ENCODE results near the gene SMAD2.

The SMAD2 gene

GRCh38 chr18:47798366-47798765 is 132.1 kb downstream of the SMAD2 start:
- Histone ChIP-seq H3K4me3 (no peak overlapping the region), H3K36me3 (ENCODE audit: insufficient read depth, low read length) (no peaks in the 10 kb centered on the region), H3K9me3 (ENCODE audit: low read depth, low read length) (no peaks in the 10 kb centered on the region), H3K27ac (no peak overlapping the region), H3K9ac (ENCODE audit: insufficient read length) (no peak overlapping the region)
- TF ChIP-seq POLR2AphosphoS5 (IDR thresholded peaks at IDR 0.05; ENCODE audit: borderline replicate concordance, low read depth, low read length), result no peak
- TF ChIP-seq EZH2 (IDR thresholded peaks at IDR 0.05), result no peak
- TF ChIP-seq FOXP2 (optimal IDR thresholded peaks at IDR 0.05; ENCODE audit: control extremely low read depth, extremely low read length, insufficient read depth), result no peak
- no peak for DNase-seq (ENCODE audit: low read depth, low spot score)

GRCh38 chr18:47797126-47797525 is 133.3 kb downstream of the SMAD2 start:
- H3K9me3 ChIP-seq (ENCODE audit: low read depth, low read length), result no peaks in the 10 kb centered on the region
- H3K9ac ChIP-seq (ENCODE audit: insufficient read length), result no peak overlapping the region
- H3K36me3 ChIP-seq (ENCODE audit: insufficient read depth, low read length), result no peaks in the 10 kb centered on the region
- no peak overlapping the region for H3K4me3 ChIP-seq
- H3K27ac ChIP-seq, result no peak overlapping the region
- TF ChIP-seq FOXP2 (optimal IDR thresholded peaks at IDR 0.05; ENCODE audit: control extremely low read depth, extremely low read length, insufficient read depth) (no peak), POLR2AphosphoS5 (IDR thresholded peaks at IDR 0.05; ENCODE audit: borderline replicate concordance, low read depth, low read length) (no peak), EZH2 (IDR thresholded peaks at IDR 0.05) (no peak)
- DNase-seq (ENCODE audit: low read depth, low spot score), result no peak

- Histone ChIP-seq H3K9ac (ENCODE audit: insufficient read length) (no peak overlapping the region), H3K27ac (no peak overlapping the region), H3K9me3 (ENCODE audit: low read depth, low read length) (no peaks in the 10 kb centered on the region), H3K36me3 (ENCODE audit: insufficient read depth, low read length) (no peaks in the 10 kb centered on the region), H3K4me3 (no peak overlapping the region)
- no peak for DNase-seq (ENCODE audit: low read depth, low spot score)
- TF ChIP-seq POLR2AphosphoS5 (IDR thresholded peaks at IDR 0.05; ENCODE audit: borderline replicate concordance, low read depth, low read length) (no peak), EZH2 (IDR thresholded peaks at IDR 0.05) (no peak), FOXP2 (optimal IDR thresholded peaks at IDR 0.05; ENCODE audit: control extremely low read depth, extremely low read length, insufficient read depth) (no peak)
These were observed 135.0 kb downstream of the SMAD2 start for GRCh38 chr18:47795434-47795814.

GRCh38 chr18:47794725-47795433 is 135.6 kb downstream of the SMAD2 start:
- no peak for TF ChIP-seq FOXP2 (optimal IDR thresholded peaks at IDR 0.05; ENCODE audit: control extremely low read depth, extremely low read length, insufficient read depth)
- TF ChIP-seq EZH2 (IDR thresholded peaks at IDR 0.05), result no peak
- no peak for TF ChIP-seq POLR2AphosphoS5 (IDR thresholded peaks at IDR 0.05; ENCODE audit: borderline replicate concordance, low read depth, low read length)
- H3K9ac ChIP-seq (ENCODE audit: insufficient read length), result no peak overlapping the region
- H3K4me3 ChIP-seq, result no peak overlapping the region
- H3K36me3 ChIP-seq (ENCODE audit: insufficient read depth, low read length), result no peaks in the 10 kb centered on the region
- H3K9me3 ChIP-seq (ENCODE audit: low read depth, low read length), result no peaks in the 10 kb centered on the region
- DNase-seq (ENCODE audit: low read depth, low spot score), result no peak
- no peak overlapping the region for H3K27ac ChIP-seq

GRCh38 chr18:47793609-47794008 is 136.8 kb downstream of the SMAD2 start:
- H3K4me3 ChIP-seq, result no peak overlapping the region
- DNase-seq (ENCODE audit: low read depth, low spot score), result no peak
- H3K36me3 ChIP-seq (ENCODE audit: insufficient read depth, low read length), result no peaks in the 10 kb centered on the region
- H3K27ac ChIP-seq, result no peak overlapping the region
- TF ChIP-seq EZH2 (IDR thresholded peaks at IDR 0.05), result no peak
- TF ChIP-seq POLR2AphosphoS5 (IDR thresholded peaks at IDR 0.05; ENCODE audit: borderline replicate concordance, low read depth, low read length), result no peak
- TF ChIP-seq FOXP2 (optimal IDR thresholded peaks at IDR 0.05; ENCODE audit: control extremely low read depth, extremely low read length, insufficient read depth), result no peak
- H3K9ac ChIP-seq (ENCODE audit: insufficient read length), result no peak overlapping the region
- no peaks in the 10 kb centered on the region for H3K9me3 ChIP-seq (ENCODE audit: low read depth, low read length)

- H3K9me3 ChIP-seq (ENCODE audit: low read depth, low read length), result no peaks in the 10 kb centered on the region
- TF ChIP-seq POLR2AphosphoS5 (IDR thresholded peaks at IDR 0.05; ENCODE audit: borderline replicate concordance, low read depth, low read length) (no peak), FOXP2 (optimal IDR thresholded peaks at IDR 0.05; ENCODE audit: control extremely low read depth, extremely low read length, insufficient read depth) (no peak), EZH2 (IDR thresholded peaks at IDR 0.05) (no peak)
- no peak for DNase-seq (ENCODE audit: low read depth, low spot score)
- no peak overlapping the region for H3K4me3 ChIP-seq
- H3K9ac ChIP-seq (ENCODE audit: insufficient read length), result no peak overlapping the region
- no peak overlapping the region for H3K27ac ChIP-seq
- H3K36me3 ChIP-seq (ENCODE audit: insufficient read depth, low read length), result no peaks in the 10 kb centered on the region
These were observed 138.9 kb downstream of the SMAD2 start for GRCh38 chr18:47791461-47791985.

- Histone ChIP-seq H3K9me3 (ENCODE audit: low read depth, low read length) (no peaks in the 10 kb centered on the region), H3K9ac (ENCODE audit: insufficient read length) (no peak overlapping the region), H3K36me3 (ENCODE audit: insufficient read depth, low read length) (no peaks in the 10 kb centered on the region), H3K27ac (no peak overlapping the region), H3K4me3 (no peak overlapping the region)
- TF ChIP-seq POLR2AphosphoS5 (IDR thresholded peaks at IDR 0.05; ENCODE audit: borderline replicate concordance, low read depth, low read length) (no peak), EZH2 (IDR thresholded peaks at IDR 0.05) (no peak), FOXP2 (optimal IDR thresholded peaks at IDR 0.05; ENCODE audit: control extremely low read depth, extremely low read length, insufficient read depth) (no peak)
- no peak for DNase-seq (ENCODE audit: low read depth, low spot score)
These were observed 140.4 kb downstream of the SMAD2 start for GRCh38 chr18:47790036-47790435.

- TF ChIP-seq EZH2 (IDR thresholded peaks at IDR 0.05), result no peak
- TF ChIP-seq POLR2AphosphoS5 (IDR thresholded peaks at IDR 0.05; ENCODE audit: borderline replicate concordance, low read depth, low read length), result no peak
- TF ChIP-seq FOXP2 (optimal IDR thresholded peaks at IDR 0.05; ENCODE audit: control extremely low read depth, extremely low read length, insufficient read depth), result no peak
- H3K9ac ChIP-seq (ENCODE audit: insufficient read length), result no peak overlapping the region
- H3K36me3 ChIP-seq (ENCODE audit: insufficient read depth, low read length), result no peaks in the 10 kb centered on the region
- no peak overlapping the region for H3K27ac ChIP-seq
- no peak for DNase-seq (ENCODE audit: low read depth, low spot score)
- no peak overlapping the region for H3K4me3 ChIP-seq
- H3K9me3 ChIP-seq (ENCODE audit: low read depth, low read length), result no peaks in the 10 kb centered on the region
These were observed 141.8 kb downstream of the SMAD2 start for GRCh38 chr18:47788621-47789020.

Measured in SK-N-MC (cell line).